Measurements from ENCODE around the gene FBXL7. TPM values are rescaled to one million over a fixed set of nuclear protein-coding genes. Genes with fewer than 3 reads are reported as not detected.

FBXL7 gene
- 1.1 TPM for total RNA-seq

GRCh38 chr5:15499528-15500324, at the start of gene FBXL7:
TSS of gene FBXL7 (plus strand) at chr5:15500180.
- ATAC-seq (peak; percentile 91), DNase-seq (ENCODE audit: low spot score) (peak; percentile 58)

GRCh38 chr5:15450473-15450872, 49.5 kb upstream of the FBXL7 start:
- no peak for ATAC-seq
- DNase-seq (ENCODE audit: low spot score), result no peak

- no peak for ATAC-seq
- DNase-seq (ENCODE audit: low spot score), result no peak
Observed at GRCh38 chr5:15450949-15451348, 49.0 kb upstream of the FBXL7 start.

GRCh38 chr5:15452030-15452429, 48.0 kb upstream of the FBXL7 start:
- ATAC-seq (no peak), DNase-seq (ENCODE audit: low spot score) (no peak)

GRCh38 chr5:15452781-15453180, 47.2 kb upstream of the FBXL7 start:
- ATAC-seq (no peak), DNase-seq (ENCODE audit: low spot score) (no peak)

GRCh38 chr5:15459200-15459599, 40.8 kb upstream of the FBXL7 start:
- no peak for ATAC-seq
- no peak for DNase-seq (ENCODE audit: low spot score)

- DNase-seq (ENCODE audit: low spot score) (no peak), ATAC-seq (peak; percentile 51)
Observed at GRCh38 chr5:15463231-15463980, 36.6 kb upstream of the FBXL7 start.

GRCh38 chr5:15472116-15472515, 27.9 kb upstream of the FBXL7 start:
- DNase-seq (ENCODE audit: low spot score) (no peak), ATAC-seq (no peak)

GRCh38 chr5:15474143-15474719, 25.7 kb upstream of the FBXL7 start:
- no peak for DNase-seq (ENCODE audit: low spot score)
- ATAC-seq, result peak; percentile 82

- no peak for DNase-seq (ENCODE audit: low spot score)
- no peak for ATAC-seq
Observed at GRCh38 chr5:15475367-15475766, 24.6 kb upstream of the FBXL7 start.

GRCh38 chr5:15476977-15477376, 23.0 kb upstream of the FBXL7 start:
- no peak for ATAC-seq
- DNase-seq (ENCODE audit: low spot score), result no peak

- DNase-seq (ENCODE audit: low spot score) (no peak), ATAC-seq (no peak)
Observed at GRCh38 chr5:15480436-15480835, 19.5 kb upstream of the FBXL7 start.

GRCh38 chr5:15483351-15484097, 16.5 kb upstream of the FBXL7 start:
- no peak for DNase-seq (ENCODE audit: low spot score)
- no peak for ATAC-seq

GRCh38 chr5:15487228-15487627, 12.8 kb upstream of the FBXL7 start:
- ATAC-seq (no peak), DNase-seq (ENCODE audit: low spot score) (no peak)

- DNase-seq (ENCODE audit: low spot score) (no peak), ATAC-seq (no peak)
Observed at GRCh38 chr5:15489571-15490235, 10.3 kb upstream of the FBXL7 start.

GRCh38 chr5:15492545-15492944, 7.4 kb upstream of the FBXL7 start:
- no peak for DNase-seq (ENCODE audit: low spot score)
- ATAC-seq, result no peak

- DNase-seq (ENCODE audit: low spot score) (no peak), ATAC-seq (no peak)
Observed at GRCh38 chr5:15493501-15493900, 6.5 kb upstream of the FBXL7 start.

GRCh38 chr5:15495026-15495425, 5.0 kb upstream of the FBXL7 start:
- ATAC-seq, result no peak
- DNase-seq (ENCODE audit: low spot score), result no peak

GRCh38 chr5:15496886-15497285, 3.1 kb upstream of the FBXL7 start:
- no peak for DNase-seq (ENCODE audit: low spot score)
- no peak for ATAC-seq

GRCh38 chr5:15500325-15501001, 483 bp downstream of the FBXL7 start:
- peak; percentile 53 for ATAC-seq
- no peak for DNase-seq (ENCODE audit: low spot score)
